Trophoblast cell (in vitro differentiated cells and primary cell): Measurements from ENCODE around the gene POGLUT3.
A peak's percentile ranks its signal among the peaks of the same experiment; 100 is the strongest.

ENCODE experiments used
- DNase-seq, 2 donors: peaks; one replicate each; pipeline ENCODE4 v3.0.0-alpha.2; 2016
- H2AFZ ChIP-seq: 2 replicates; pipeline ENCODE4 v1.6.1; 2013; ENCODE audit warnings: low read length, moderate library complexity, mild to moderate bottlenecking; ENCODE audit not compliant: insufficient read depth, poor library complexity
- H2AK5ac ChIP-seq: 2 replicates; pipeline ENCODE4 v1.6.1; 2013; ENCODE audit warnings: mild to moderate bottlenecking, low read length
- H2BK120ac ChIP-seq: 2 replicates; pipeline ENCODE4 v1.6.1; 2013; ENCODE audit warnings: low read length, mild to moderate bottlenecking, moderate library complexity; ENCODE audit not compliant: insufficient read depth, poor library complexity
- H2BK12ac ChIP-seq: 2 replicates; pipeline ENCODE4 v1.6.1; 2013; ENCODE audit warnings: mild to moderate bottlenecking, low read length, moderate library complexity
- H2BK5ac ChIP-seq: 2 replicates; pipeline ENCODE4 v1.6.1; 2013; ENCODE audit warnings: low read length, low read depth, moderate library complexity, mild to moderate bottlenecking; ENCODE audit not compliant: poor library complexity
- H3K14ac ChIP-seq: 2 replicates; pipeline ENCODE4 v1.6.1; 2013; ENCODE audit warnings: mild to moderate bottlenecking, low read length
- H3K18ac ChIP-seq: 2 replicates; pipeline ENCODE4 v1.6.1; 2013; ENCODE audit warnings: mild to moderate bottlenecking, low read length
- H3K23ac ChIP-seq: 2 replicates; pipeline ENCODE4 v1.6.1; 2013; ENCODE audit warnings: low read length
- H3K27ac ChIP-seq: 2 replicates; pipeline ENCODE4 v1.5.1; 2013; ENCODE audit warnings: low read depth, mild to moderate bottlenecking, inconsistent platforms, low read length, moderate library complexity
- H3K27me3 ChIP-seq: 2 replicates; pipeline ENCODE4 v1.6.1; 2013; ENCODE audit warnings: inconsistent platforms, mild to moderate bottlenecking, low read length, moderate library complexity; ENCODE audit not compliant: insufficient read depth
- H3K36me3 ChIP-seq, 2 experiments: 1 replicate in 1 of 2; 2 replicates in 1 of 2; pipeline ENCODE4 v1.6.1; 2013; ENCODE audit warnings: low read length in 2 of 2, mild to moderate bottlenecking in 2 of 2, moderate library complexity in 1 of 2; ENCODE audit not compliant: insufficient read depth in 2 of 2, control insufficient read depth in 1 of 2
- H3K4ac ChIP-seq: 2 replicates; pipeline ENCODE4 v1.6.1; 2013; ENCODE audit warnings: low read depth, mild to moderate bottlenecking, low read length, moderate library complexity
- H3K4me1 ChIP-seq, 2 experiments: 1 replicate in 1 of 2; 2 replicates in 1 of 2; pipeline ENCODE4 v1.6.1; 2013; ENCODE audit warnings: low read length in 2 of 2, mild to moderate bottlenecking in 2 of 2, moderate library complexity in 1 of 2; ENCODE audit not compliant: insufficient read depth in 2 of 2, control insufficient read depth in 1 of 2
- H3K4me2 ChIP-seq: 2 replicates; pipeline ENCODE4 v1.6.1; 2013; ENCODE audit warnings: inconsistent platforms, mild to moderate bottlenecking, low read length, moderate library complexity
- H3K4me3 ChIP-seq: 2 replicates; pipeline ENCODE4 v1.5.1; 2013; ENCODE audit warnings: mild to moderate bottlenecking, low read depth, low read length, inconsistent platforms
- H3K79me1 ChIP-seq: one replicate; pipeline ENCODE4 v1.6.1; 2013; ENCODE audit warnings: low read length
- H3K79me2 ChIP-seq: 2 replicates; pipeline ENCODE4 v1.6.1; 2013; ENCODE audit warnings: low read length, mild to moderate bottlenecking; ENCODE audit not compliant: control insufficient read depth, insufficient read depth, poor library complexity
- H3K9ac ChIP-seq: 2 replicates; pipeline ENCODE4 v1.6.1; 2013; ENCODE audit warnings: mild to moderate bottlenecking, low read length
- H3K9me3 ChIP-seq: 2 replicates; pipeline ENCODE4 v1.6.1; 2013; ENCODE audit warnings: low read depth, mild to moderate bottlenecking, control low read depth, inconsistent platforms, low read length; ENCODE audit not compliant: insufficient read depth
- H4K12ac ChIP-seq: 2 replicates; pipeline ENCODE4 v1.6.1; 2013; ENCODE audit warnings: low read depth, mild to moderate bottlenecking, low read length, moderate library complexity
- H4K8ac ChIP-seq: 2 replicates; pipeline ENCODE4 v1.6.1; 2013; ENCODE audit warnings: low read depth, mild to moderate bottlenecking, low read length, moderate library complexity
- H4K91ac ChIP-seq: one replicate; pipeline ENCODE4 v1.6.1; 2013; ENCODE audit warnings: low read depth, mild to moderate bottlenecking, low read length, moderate library complexity
- whole genome bisulfite sequencing: extraction: QIAGEN DNeasy Blood & Tissue Kit; methylation state at CpG from one replicate; pipeline ENCODE4 v1.1.7; 2013; ENCODE audit warnings: missing lambda C conversion rate; ENCODE audit not compliant: insufficient read length, insufficient coverage; ENCODE audit errors: extremely low coverage; 5-methylcytosine and 5-hydroxymethylcytosine counted together

POGLUT3 gene

GRCh38 chr11:108496643-108497256 is 1.4 kb downstream of the POGLUT3 start:
- WGBS, result no CpG with 5 or more reads among the region's 7 CpGs
- no peaks in the 10 kb centered on the region for H3K36me3 ChIP-seq

DNA sequence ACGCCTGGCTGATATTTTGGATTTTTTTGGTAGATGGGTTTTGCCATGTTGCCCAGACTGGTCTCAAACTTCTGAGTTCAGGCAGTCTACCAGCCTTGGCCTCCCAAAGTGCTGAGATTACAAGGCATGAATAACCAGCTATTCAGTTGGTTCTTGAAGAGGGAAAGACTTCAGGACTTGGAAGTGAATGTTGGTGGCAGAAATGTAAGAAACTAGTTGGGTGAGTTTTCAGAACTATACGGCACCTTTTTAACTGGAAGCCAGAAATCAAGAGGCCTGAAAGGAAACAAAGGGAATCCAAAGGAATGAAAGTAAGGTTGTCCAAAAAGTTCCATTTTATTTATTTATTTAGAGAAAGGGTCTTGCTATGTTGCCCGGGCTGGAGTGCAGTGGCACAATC is 2.9 kb downstream of the POGLUT3 start:
- H3K36me3 ChIP-seq, result peaks cover 0 to under 1% of the 10 kb centered on the region in 2 experiments

More at GRCh38 chr11:108496643-108497256, 1.4 kb downstream of the POGLUT3 start:
- H2AK5ac ChIP-seq, result no peak overlapping the region
- H4K8ac ChIP-seq, result peak overlapping the region; percentile 44
- H3K4me1 ChIP-seq, result peaks cover 6 to 25% of the 10 kb centered on the region in 2 experiments
- H3K79me2 ChIP-seq, result peaks cover 7% of the 10 kb centered on the region
- H3K4me3 ChIP-seq, result no peak overlapping the region
- peak overlapping the region; percentile 15 for H2AFZ ChIP-seq
- H4K12ac ChIP-seq, result no peak overlapping the region
- H3K18ac ChIP-seq, result no peak overlapping the region
- DNase-seq, result peak; percentile 32 to 69
- H3K27ac ChIP-seq, result peak overlapping the region; percentile 100
- peak overlapping the region; percentile 41 for H4K91ac ChIP-seq
- H3K23ac ChIP-seq, result no peak overlapping the region
- H2BK5ac ChIP-seq, result peak overlapping the region; percentile 25
- peaks cover 24% of the 10 kb centered on the region for H3K79me1 ChIP-seq
- peak overlapping the region; percentile 19 for H2BK12ac ChIP-seq
- H3K4ac ChIP-seq, result peak overlapping the region; percentile 6
- peak overlapping the region; percentile 95 for H3K4me2 ChIP-seq
- no peak overlapping the region for H3K9ac ChIP-seq
- peak overlapping the region; percentile 29 for H3K14ac ChIP-seq
- no peaks in the 10 kb centered on the region for H3K27me3 ChIP-seq
- no peaks in the 10 kb centered on the region for H3K9me3 ChIP-seq
- H2BK120ac ChIP-seq, result peak overlapping the region; percentile 18

GRCh38 chr11:108494182-108494581 is 4.0 kb downstream of the POGLUT3 start:
- H3K36me3 ChIP-seq, result peaks cover 4 to 7% of the 10 kb centered on the region in 2 experiments
- no peak for DNase-seq

More for the DNA sequence above, 2.9 kb downstream of the POGLUT3 start:
- Histone ChIP-seq H3K9me3 (no peaks in the 10 kb centered on the region), H3K27ac (peak overlapping the region; percentile 38), H3K23ac (no peak overlapping the region), H4K91ac (peak overlapping the region; percentile 59), H2BK5ac (peak overlapping the region; percentile 12), H2BK120ac (no peak overlapping the region), H2BK12ac (no peak overlapping the region), H3K18ac (peak overlapping the region; percentile 80), H3K4me3 (no peak overlapping the region), H3K4me1 (peaks cover 6 to 26% of the 10 kb centered on the region in 2 experiments), H3K4me2 (no peak overlapping the region), H3K27me3 (no peaks in the 10 kb centered on the region), H4K12ac (no peak overlapping the region), H3K79me2 (peaks cover 7% of the 10 kb centered on the region), H4K8ac (peak overlapping the region; percentile 61), H2AFZ (no peak overlapping the region), H3K14ac (peak overlapping the region; percentile 40), H3K9ac (no peak overlapping the region), H2AK5ac (peak overlapping the region; percentile 83), H3K79me1 (peaks cover 24% of the 10 kb centered on the region), H3K4ac (peak overlapping the region; percentile 59)
- peak in 1 of 2 donors; percentile 56 for DNase-seq
- no CpG with 5 or more reads among the region's 3 CpGs for WGBS

GRCh38 chr11:108491936-108492335 is 6.2 kb downstream of the POGLUT3 start:
- Histone ChIP-seq H3K79me1 (peaks cover 10% of the 10 kb centered on the region), H2BK5ac (no peak overlapping the region), H3K4me3 (no peak overlapping the region), H3K4me1 (peaks cover 8 to 15% of the 10 kb centered on the region in 2 experiments), H2AK5ac (no peak overlapping the region), H2BK12ac (no peak overlapping the region), H3K27me3 (no peaks in the 10 kb centered on the region), H3K27ac (no peak overlapping the region), H2AFZ (no peak overlapping the region), H4K12ac (no peak overlapping the region), H3K4ac (no peak overlapping the region), H3K79me2 (no peaks in the 10 kb centered on the region), H3K4me2 (no peak overlapping the region), H3K18ac (no peak overlapping the region), H3K36me3 (peaks cover 9 to 11% of the 10 kb centered on the region in 2 experiments), H2BK120ac (no peak overlapping the region), H4K8ac (no peak overlapping the region), H3K9ac (no peak overlapping the region), H3K23ac (no peak overlapping the region), H4K91ac (no peak overlapping the region), H3K14ac (no peak overlapping the region), H3K9me3 (no peaks in the 10 kb centered on the region)
- no CpG with 5 or more reads among the region's 3 CpGs for WGBS
- no peak for DNase-seq

More at GRCh38 chr11:108494182-108494581, 4.0 kb downstream of the POGLUT3 start:
- Histone ChIP-seq H2BK5ac (no peak overlapping the region), H3K23ac (no peak overlapping the region), H3K4me1 (peaks cover 6 to 21% of the 10 kb centered on the region in 2 experiments), H4K8ac (no peak overlapping the region), H2AK5ac (no peak overlapping the region), H3K4ac (no peak overlapping the region), H2AFZ (no peak overlapping the region), H3K27me3 (no peaks in the 10 kb centered on the region), H4K12ac (no peak overlapping the region), H3K4me3 (no peak overlapping the region), H3K9ac (no peak overlapping the region), H3K79me1 (peaks cover 21% of the 10 kb centered on the region), H3K79me2 (peaks cover 7% of the 10 kb centered on the region), H2BK120ac (no peak overlapping the region), H3K27ac (no peak overlapping the region), H3K9me3 (no peaks in the 10 kb centered on the region), H2BK12ac (no peak overlapping the region), H3K18ac (no peak overlapping the region), H4K91ac (no peak overlapping the region), H3K4me2 (no peak overlapping the region), H3K14ac (no peak overlapping the region)
- WGBS, result no CpG with 5 or more reads among the region's 6 CpGs
